Lung (tissue), 12 donors: ENCODE results near the gene FAM78A. TPM values are rescaled to one million over a fixed set of nuclear protein-coding genes. Genes with fewer than 3 reads are reported as not detected.
A peak's percentile ranks its signal among the peaks of the same experiment; 100 is the strongest.

Experiments
- ATAC-seq: fragments of 200-7000 bp; cut with Tn5 transposase; one replicate; pipeline ENCODE4 v1.9.1; 2020; ENCODE audit warnings: moderate number of reproducible peaks; ENCODE audit not compliant: insufficient read depth, low FRiP score
- DNase-seq, 3 donors: peaks; one replicate each; pipeline ENCODE4 v3.0.0-alpha.2; 2013 to 2017
- H3K27ac ChIP-seq, 2 donors: one replicate each; pipeline ENCODE4 v1.5.1; 2013; ENCODE audit warnings: mild to moderate bottlenecking in 2 of 2, moderate library complexity in 2 of 2, control low read depth in 1 of 2, inconsistent platforms in 1 of 2, low read depth in 1 of 2, low read length in 1 of 2
- H3K27me3 ChIP-seq, 3 donors: one replicate each; pipeline ENCODE4 v1.5.1; 2013; ENCODE audit warnings: low read length in 2 of 3; ENCODE audit not compliant: control insufficient read depth in 3 of 3, insufficient read depth in 3 of 3
- H3K36me3 ChIP-seq, 4 donors: one replicate each; pipeline ENCODE4 v1.5.1; 2013; ENCODE audit warnings: low read length in 4 of 4, mild to moderate bottlenecking in 1 of 4, moderate library complexity in 1 of 4; ENCODE audit not compliant: control insufficient read depth in 4 of 4, insufficient read depth in 4 of 4
- H3K4me1 ChIP-seq, 5 donors: one replicate each; pipeline ENCODE4 v1.5.1; 2013; ENCODE audit warnings: low read length in 5 of 5, mild to moderate bottlenecking in 2 of 5, moderate library complexity in 1 of 5; ENCODE audit not compliant: control insufficient read depth in 5 of 5, insufficient read depth in 5 of 5
- H3K4me3 ChIP-seq: one replicate; pipeline ENCODE4 v1.5.1; 2013; ENCODE audit warnings: mild to moderate bottlenecking, control low read depth, moderate library complexity
- H3K9ac ChIP-seq, 2 donors: one replicate each; pipeline ENCODE4 v1.5.1; 2013; ENCODE audit warnings: low read length in 2 of 2, control low read depth in 1 of 2; ENCODE audit not compliant: insufficient read depth in 1 of 2
- H3K9me3 ChIP-seq, 4 donors: one replicate each; pipeline ENCODE4 v1.5.1; 2013; ENCODE audit warnings: low read length in 3 of 4, mild to moderate bottlenecking in 1 of 4, moderate library complexity in 1 of 4; ENCODE audit not compliant: control insufficient read depth in 4 of 4, insufficient read depth in 3 of 4
- CTCF ChIP-seq: IDR thresholded peaks from 2 replicates; pipeline ENCODE4 v1.5.1; 2012; ENCODE audit warnings: mild to moderate bottlenecking; ENCODE audit errors: control extremely low read depth, extremely low read depth
- WGBS, 2 donors: extraction: QIAGEN DNeasy Blood & Tissue Kit; methylation state at CpG; one replicate each; pipeline ENCODE4 v1.1.7; 2013; 5-methylcytosine and 5-hydroxymethylcytosine counted together
- polyA plus RNA-seq, 2 donors: library from polyadenylated mRNA; stranded (reverse); fragments of 200-250 nt; gene quantifications; one replicate each; pipeline ENCODE4 v1.2.1, GENCODE V29; 2013
- total RNA-seq, 2 donors: library from RNA; depleted of rRNA in 1 of 2; stranded (reverse); fragments of >200 nt in 1 of 2; gene quantifications; one replicate each; pipeline ENCODE4 v1.2.1, GENCODE V29; 2014 to 2021
- donor health status: control.
- donor health status: control.
- donor health status: Bipolar disorder and iron deficiency.
- donor health status: healthy.
- donor health status: DM: yes; HTN: yes; CAD: no.

The FAM78A gene
- total and polyA plus RNA-seq, 4 donors = 5.4 to 10.8 (median 7.8) TPM

DNA sequence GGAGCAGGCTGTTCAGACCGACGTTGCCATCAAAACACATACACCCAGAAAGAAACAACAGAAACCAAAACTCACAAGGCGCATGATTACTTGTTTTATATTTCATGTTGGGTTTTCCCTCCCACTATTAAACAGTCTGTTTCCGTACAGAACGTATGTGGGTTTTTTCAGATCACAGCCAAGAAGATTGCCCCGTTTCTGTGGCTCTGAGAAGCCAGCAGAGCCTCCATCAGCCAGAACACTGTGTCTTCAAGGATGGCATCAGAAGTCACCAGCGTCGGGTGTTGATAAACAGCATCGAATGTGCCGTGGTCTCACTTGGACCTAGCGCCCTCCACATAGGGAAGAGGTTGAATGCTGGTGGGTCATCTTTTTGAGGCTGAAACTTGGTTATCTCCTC, 42.8 kb downstream of the FAM78A start:
- TF ChIP-seq CTCF = no peak
- no peak overlapping the region for H3K27ac ChIP-seq
- no peak for ATAC-seq
- no peak overlapping the region for H3K9ac ChIP-seq
- no peak overlapping the region for H3K4me3 ChIP-seq
- WGBS, 2 donors = 91 to 94% methylated on average over 11 of the region's 11 CpGs
- H3K4me1 ChIP-seq = peaks cover 0 to 24% (median 6%) of the 10 kb centered on the region in 5 donors
- DNase-seq = no peak
- H3K9me3 ChIP-seq = no peaks in the 10 kb centered on the region
- no peaks in the 10 kb centered on the region for H3K27me3 ChIP-seq
- H3K36me3 ChIP-seq = peaks cover 0 to 35% (median 0%) of the 10 kb centered on the region in 4 donors

DNA sequence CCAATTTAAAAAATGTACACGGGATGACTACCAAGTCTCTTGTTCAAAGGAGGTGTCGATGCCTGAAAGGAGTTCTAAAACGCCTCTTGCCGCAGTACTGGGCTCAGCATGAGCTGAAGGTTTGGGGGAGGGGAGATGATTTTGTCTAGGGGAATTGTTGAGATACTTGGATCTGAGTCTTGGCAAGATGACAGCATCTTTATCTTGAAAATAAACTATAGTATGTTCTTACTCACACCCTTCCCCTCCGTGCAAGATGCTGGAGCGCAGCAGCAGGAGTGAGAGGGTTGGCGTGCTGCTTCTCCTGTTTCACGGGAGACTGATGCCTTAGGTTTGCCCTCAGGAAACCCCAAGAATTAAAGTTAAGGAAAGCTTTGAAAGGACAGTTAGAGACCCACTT, 47.3 kb downstream of the FAM78A start:
- no peak overlapping the region for H3K4me3 ChIP-seq

DNA sequence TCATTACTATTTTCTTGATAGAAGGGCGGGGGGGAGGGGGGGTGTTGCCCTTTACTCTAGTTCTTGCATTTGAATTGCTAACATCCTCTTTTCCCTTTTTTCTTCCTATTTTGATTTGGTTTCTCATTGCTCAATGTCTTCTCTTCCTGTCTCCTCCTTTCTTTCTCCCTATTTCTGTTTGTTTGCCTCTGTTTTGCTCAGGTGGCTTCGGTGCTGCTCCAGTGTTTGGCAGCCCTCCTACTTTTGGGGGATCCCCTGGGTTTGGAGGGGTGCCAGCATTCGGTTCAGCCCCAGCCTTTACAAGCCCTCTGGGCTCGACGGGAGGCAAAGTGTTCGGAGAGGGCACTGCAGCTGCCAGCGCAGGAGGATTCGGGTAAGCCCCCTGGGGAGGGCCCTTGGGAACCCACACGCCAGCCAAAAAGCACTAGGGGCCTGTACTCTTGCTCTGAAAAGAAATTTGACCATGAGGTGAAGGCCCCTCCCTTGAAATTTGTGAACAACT, 48.3 kb downstream of the FAM78A start:
- Histone ChIP-seq H3K4me1 (peaks cover 0 to 29% (median 2%) of the 10 kb centered on the region in 5 donors), H3K9me3 (no peaks in the 10 kb centered on the region), H3K27ac (peak overlapping the region in 1 of 2 donors; percentile 39), H3K4me3 (no peak overlapping the region), H3K27me3 (no peaks in the 10 kb centered on the region), H3K9ac (no peak overlapping the region), H3K36me3 (peaks cover 0 to 31% (median 2%) of the 10 kb centered on the region in 4 donors)
- TF ChIP-seq CTCF = no peak
- WGBS, 2 donors = 37 to 67% methylated on average over 9 of the region's 9 CpGs
- no peak for ATAC-seq
- DNase-seq = no peak

More for the DNA sequence above, 47.3 kb downstream of the FAM78A start:
- Histone ChIP-seq H3K27ac (no peak overlapping the region), H3K27me3 (no peaks in the 10 kb centered on the region), H3K9ac (no peak overlapping the region), H3K36me3 (peaks cover 0 to 37% (median 2%) of the 10 kb centered on the region in 4 donors), H3K9me3 (no peaks in the 10 kb centered on the region), H3K4me1 (peaks cover 0 to 29% (median 2%) of the 10 kb centered on the region in 5 donors)
- DNase-seq (peak; percentile 40 to 94 (median 89)), ATAC-seq (no peak)
- 72 to 79% methylated on average over 8 of the region's 8 CpGs for WGBS, 2 donors
- TF ChIP-seq CTCF = no peak
